ENCODE data around the gene CCL16.
"Not testable (repeated sequence)": the region's sequence is repeated elsewhere in the genome, so short reads cannot be mapped to it uniquely, and the experiment has no call there.

Gene CCL16

DNA sequence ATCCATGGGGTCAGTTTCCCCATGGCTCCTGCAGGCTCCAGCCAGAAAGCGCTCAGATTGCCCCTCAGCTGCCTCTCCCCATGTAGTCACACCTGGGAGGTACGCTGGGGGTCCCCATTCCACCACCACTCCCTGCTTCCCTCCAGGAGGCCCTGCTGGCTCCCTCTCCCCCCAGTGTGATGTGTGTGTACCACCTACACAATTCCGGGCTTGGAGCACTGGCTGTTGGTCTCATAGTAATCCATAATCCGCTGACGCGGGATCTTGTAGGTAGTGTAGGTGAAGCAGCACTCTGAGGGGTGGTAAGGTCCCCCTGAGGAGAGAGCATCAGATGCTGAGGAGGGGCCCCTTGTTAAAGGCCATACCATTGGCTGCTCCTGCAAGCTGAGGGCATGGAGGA is 2.8 kb upstream of the CCL16 start:
- no peak for DNase-seq (ENCODE audit: low read depth)

DNA sequence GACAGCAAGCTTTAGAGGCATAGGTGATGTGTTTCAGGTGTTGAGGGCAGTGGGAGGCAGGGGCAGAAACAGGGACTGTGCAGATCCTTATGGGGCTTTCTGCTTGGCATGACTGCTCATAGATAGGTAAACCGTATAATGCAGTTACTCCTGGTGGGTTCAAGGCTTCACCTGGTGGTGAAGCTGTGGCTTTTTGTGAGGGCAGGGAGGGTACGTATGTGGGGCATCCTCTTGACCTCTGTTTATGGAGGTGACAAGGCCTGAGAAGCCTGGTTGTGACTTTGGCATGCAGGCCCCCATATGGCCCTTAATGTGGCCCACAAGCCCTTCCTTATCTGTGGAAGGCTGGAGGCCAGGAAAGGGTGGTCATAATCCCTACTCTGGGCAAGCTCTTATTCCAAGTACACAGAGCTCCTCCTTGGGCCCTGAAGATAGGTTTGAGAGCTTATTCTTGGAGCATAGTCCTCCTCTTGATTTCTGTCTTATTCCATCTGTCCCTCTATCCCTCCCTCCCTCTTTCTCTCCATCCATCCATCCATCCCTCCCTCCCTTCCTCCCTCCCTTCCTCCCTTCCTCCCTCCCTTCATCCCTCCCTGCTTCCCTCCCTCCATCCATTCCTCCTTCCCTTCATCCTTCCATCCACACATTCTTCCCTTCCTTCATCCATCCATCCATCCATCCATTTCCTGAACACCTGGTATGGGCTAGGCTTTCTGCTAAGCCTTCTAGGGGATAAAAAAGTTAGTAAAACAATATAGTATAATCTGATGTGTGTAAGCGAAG is 1.3 kb upstream of the CCL16 start:
- no peak for DNase-seq (ENCODE audit: low read depth)

DNA sequence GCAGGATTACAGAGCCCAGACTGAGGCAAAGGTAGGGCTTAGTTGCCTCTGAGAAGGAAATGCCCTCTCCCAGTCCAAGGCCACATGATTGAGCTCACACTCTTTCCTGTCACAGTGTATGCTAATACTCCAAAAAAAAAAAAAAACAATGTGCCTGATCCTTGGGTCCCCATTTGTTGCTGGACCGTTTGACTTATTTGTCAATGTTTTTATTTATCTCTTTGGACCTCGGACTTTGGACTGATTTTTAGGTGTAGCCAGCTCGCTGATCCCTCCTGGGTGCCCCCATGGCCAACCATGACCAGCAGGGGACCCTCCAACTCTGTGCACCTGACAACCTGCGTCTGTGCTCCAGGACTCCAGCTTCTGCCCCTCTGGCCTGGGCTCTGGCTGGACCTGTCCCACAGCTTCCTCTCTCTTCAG is 622 bp upstream of the CCL16 start:
- no peak for DNase-seq (ENCODE audit: low read depth)

DNA sequence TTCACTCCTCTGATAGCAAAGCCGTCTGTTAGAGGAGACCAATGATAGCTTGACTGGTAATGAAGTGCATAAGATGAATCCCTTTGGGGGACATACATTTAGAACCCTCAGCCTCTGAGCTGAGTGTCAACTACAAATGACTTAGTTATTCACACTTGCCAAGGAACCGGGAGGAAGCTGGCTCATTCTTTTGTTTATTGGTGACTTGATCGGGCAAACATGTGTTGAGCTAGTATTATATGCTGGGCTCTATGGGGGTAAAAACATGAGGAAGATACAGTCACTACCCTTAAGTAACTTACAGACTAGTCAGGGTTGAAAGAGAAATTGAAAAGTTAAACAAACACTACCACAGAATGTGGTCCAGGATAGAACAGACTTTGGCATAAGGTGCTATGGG is 3.0 kb downstream of the CCL16 start:
- no peak for DNase-seq (ENCODE audit: low read depth)

DNA sequence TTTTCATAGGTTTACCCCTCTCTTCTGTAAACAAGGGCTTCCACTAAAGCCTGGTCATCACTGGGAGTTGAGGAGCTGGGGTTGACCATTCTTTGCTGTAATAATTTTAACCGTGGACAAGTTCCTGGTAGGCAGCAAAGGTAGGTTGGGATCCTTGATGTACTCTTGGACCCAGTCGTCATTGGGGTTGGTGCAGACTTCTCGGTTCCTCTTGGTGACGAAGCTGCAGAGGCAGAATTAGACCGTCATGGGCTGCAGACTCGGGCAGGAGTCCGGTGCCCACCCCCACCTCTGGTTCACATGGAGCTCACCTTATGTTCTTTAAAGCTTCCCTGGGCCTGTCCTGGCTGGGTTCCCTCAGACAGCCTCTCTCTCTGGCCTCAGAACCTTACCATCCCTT is 3.8 kb downstream of the CCL16 start:
- no peak for DNase-seq (ENCODE audit: low read depth)

DNA sequence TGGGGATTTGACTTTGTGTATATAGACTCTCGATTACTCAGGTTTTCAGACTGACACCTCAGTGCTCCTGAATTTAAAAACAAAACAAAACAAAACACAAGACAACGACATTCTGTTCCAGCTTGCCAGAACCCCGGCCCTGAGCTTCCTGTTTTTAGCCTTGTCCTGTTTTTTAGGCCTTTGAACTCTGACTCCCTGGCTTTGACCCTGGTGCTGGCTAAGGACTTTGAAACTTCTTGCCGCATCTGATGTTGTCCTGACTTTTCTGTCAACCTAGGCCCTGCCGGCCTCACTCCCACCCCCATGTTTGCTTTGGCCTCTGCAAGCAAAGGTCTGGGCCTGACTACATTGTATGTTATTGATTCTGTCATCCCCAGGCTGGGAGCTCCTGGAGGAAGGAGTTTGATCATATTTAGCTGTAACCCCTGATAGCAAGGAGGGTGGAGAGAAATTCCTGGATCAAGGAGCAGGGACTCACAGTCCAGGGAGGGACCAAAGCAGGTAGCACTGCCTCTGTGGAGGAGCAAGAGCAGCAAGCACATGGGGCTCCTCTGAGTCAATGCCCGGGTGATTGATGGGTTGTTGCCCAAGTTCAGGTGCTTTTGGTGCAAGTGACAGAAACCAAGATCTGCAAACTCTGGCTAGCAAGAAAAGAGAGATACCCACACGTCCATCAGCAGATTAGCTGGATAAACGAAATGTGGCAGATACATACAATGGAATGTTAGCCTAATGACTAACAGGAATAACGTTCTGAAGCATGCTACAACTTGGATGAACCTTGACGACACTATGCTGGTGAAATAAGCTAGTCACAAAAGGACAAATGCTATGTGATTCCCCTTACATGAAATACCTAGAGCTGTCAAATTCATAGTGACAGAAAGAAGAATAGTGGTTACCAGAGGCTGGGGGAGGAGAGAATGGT is 7.7 kb downstream of the CCL16 start:
- DNase-seq (ENCODE audit: low read depth), result peak; percentile 13

DNA sequence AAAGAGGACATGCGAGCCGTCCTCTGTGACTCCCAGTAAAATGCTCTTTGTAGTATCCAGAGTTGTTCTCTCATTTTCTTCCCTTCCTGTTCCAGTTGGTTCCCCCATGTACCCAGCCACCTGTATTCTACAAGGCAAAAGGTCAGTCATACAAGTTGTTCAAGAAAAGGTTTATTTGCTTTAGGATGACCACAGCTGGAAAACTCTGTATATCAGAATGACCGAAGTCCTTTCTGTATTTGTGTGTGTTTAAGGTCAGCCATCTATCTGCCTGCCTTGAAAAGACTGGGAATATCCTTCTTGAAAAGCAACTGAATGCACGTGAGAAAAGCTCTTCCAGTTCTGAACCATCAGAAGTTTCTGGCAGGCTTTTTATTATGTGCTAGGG is 8.4 kb downstream of the CCL16 start:
- no peak for DNase-seq (ENCODE audit: low read depth)

DNA sequence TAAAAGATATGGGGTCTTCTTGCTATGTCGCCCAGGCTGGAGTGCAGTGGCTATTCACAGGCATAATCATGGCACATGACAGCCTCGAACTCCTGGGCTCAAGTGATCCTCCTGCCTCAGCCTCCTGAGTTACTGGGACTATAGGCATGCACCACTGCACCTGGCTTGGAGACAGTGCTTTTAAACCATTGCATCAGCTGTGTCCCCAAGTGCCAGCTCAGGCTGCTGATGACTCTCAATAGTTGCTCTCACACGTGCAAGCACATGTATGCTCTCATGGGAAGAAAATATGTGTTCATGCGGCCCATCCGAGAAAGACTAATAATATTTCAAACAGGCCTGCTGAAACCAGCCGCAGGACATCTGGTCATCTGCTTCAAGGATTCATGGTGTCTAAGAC is 8.8 kb downstream of the CCL16 start:
- no peak for DNase-seq (ENCODE audit: low read depth)

DNA sequence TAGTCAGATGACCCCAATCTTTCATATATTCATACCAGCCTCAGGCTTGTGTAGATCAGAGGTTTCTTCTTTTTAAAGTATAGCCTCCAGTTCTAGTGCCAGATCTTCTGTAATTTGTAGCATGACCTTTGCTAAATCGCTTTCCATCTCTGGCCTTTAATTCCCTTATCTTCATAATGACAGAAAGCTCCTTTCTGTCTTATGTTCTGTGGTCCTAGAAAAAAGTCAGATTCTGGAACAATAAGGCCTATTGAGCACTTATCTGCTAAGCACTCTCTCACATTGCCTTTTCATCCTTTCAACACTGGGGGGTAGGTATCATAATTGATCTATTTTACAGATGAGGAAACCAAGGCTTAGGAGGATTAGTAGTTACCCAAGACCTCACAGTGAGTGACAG is 9.2 kb downstream of the CCL16 start:
- no peak for DNase-seq (ENCODE audit: low read depth)

DNA sequence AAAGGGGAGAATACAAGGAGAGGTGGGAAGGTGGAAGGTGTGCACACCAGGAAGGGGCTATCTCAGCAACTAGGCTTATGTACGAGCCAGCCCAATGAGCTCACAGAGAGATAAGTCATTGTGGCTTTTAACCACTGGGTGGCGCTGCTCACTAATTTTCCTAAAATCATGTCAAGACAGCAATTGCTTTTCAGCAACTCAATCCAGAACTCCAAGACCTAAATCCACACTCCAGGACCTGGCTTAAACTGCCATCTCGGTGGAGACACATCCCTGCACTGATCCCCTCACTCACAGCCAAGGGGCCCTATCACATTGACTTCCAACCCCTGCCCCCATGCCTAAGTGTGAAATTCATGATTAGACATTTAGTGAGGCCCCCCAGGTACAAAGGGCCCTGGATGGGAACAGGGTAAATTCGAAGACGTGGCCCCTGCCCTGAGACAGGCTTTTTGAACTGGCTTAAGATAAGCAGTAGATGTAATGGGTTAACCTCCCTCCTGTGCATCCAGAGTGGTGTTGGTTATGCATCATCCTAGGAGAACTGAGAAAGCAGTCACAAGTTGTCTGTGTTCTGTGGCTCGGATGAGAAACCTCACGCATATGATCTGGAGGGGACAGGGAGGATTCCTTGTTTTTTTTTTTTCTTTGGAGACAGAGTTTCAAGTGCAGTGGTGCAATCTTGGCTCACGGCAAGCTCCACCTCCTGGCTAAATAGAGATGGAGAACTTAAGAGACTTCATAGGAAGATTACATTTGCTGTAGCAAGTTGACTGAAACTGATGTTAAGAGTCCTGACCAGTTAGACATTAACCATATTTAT is 11.5 kb downstream of the CCL16 start:
- DNase-seq (ENCODE audit: low read depth), result peak; percentile 66

DNA sequence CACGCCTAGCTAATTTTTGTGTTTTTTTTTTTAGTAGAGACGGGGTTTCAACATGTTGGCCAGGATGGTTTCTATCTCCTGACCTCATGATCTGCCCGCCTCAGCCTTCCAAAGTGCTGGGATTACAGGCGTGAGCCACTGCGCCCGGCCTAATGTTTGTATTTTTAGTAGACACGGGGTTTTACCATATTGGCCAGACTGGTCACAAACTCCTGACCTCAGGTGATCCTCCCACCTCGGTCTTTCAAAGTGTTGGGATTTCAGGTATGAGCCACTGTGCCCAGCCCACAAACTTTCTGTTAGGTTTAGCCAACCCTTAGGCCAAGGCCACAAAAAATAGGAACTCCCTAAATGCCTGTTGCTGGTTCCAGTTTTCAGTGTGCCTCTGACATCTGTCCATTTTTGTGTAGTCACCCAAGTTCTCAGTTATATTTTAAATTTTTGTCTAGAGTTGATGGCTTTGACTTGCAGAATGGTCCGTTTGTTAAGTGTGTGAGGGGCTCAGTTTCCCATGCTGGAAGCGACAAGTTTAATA is 12.7 kb downstream of the CCL16 start:
- no peak for DNase-seq (ENCODE audit: low read depth)

DNA sequence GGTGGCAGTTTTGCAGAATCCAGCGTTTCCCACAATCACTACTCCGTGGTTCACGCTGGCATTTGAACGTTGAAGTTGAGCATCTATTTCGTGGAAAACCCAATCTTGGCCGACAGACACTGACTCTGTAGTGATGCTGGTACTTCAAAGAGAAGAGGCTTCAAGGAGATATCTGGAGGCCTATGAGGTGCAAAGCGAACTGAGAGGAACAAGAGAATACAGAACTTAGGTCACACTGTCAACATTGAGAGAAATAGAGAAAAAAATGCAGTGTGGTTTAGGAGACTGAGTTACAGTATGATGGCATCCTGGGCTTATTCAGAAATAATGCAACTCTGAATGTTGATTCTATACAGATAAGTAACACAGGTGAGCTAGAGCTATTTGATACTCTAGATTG is 16.0 kb downstream of the CCL16 start:
- DNase-seq (ENCODE audit: low read depth), result no peak

DNA sequence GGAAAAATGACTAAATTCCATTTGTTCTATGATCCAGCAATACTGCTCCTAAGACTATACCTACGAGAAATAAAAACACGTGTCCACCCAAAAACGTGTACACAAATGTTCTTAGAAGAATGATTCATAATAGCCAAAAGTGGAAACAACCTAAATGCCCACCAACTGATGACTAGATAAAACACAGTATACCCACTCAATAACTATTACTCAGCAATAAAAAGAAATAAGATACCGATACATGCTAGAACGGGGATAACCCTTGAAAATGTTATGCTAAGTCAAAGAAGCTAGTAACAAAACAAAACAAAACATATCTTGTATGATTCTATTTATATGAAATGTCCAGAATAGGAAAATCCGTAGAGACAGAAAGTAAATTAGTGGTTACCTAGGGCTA is 17.6 kb downstream of the CCL16 start:
- no peak for DNase-seq (ENCODE audit: low read depth)

DNA sequence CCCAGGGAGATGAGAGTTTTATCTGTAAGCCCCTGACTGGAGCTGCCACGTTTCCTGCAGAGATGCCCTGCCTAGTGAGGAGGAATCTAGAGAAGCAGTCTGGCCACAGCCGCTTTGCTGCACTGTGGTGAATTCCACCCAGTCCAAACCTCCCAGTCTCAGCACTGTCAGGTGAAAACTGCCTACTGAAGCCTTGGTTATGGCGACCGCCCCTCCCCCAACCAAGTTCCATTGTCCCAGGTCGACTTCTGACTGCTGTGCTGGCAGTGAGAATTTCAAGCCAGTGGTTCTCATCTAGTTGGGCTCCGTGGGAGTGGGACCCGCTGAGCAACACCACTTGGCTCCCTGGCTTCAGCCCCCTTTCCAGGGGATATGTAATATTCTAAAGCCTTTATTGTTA is 27.6 kb downstream of the CCL16 start:
- no peak for DNase-seq (ENCODE audit: low read depth)

DNA sequence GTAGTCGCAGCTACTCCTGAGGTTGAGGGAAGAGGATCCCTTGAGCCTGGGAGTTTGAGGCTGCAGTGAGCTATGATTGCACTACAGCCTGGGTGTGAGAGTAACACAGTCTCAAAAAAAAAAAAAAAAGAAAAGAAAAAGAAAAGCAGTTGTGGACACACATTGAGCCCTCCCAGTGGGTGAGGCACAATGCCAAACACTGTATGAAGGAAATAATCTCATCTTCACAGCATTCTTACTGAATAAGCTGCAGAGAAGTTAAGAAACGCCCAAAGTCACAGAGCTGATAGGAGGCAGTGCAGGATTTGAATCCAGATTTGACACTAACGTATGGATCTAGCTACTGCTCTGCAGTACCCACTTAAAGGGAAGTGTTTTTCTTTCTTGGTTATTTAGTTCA is 31.9 kb downstream of the CCL16 start:
- no peak for DNase-seq (ENCODE audit: low read depth)

DNA sequence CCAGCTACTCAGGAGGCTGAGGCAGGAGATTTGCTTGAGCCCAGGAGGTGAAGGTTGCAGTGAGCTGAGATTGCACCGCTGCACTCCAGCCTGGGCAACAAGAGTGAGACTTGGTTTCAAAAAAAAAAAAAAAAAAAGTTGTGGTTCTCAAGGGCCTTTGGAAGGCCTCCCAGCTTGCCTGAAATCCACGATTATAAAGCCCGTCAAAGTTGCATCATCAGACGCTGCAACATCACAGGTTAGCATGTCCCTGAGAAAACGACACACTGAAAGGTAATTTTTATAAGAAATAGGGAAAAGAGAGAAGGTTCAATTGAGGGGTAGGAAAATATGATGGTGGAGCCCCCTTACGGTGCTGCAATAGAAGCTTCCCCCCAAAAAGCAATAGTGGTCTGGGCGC is 33.2 kb downstream of the CCL16 start:
- DNase-seq (ENCODE audit: low read depth), result no peak

DNA sequence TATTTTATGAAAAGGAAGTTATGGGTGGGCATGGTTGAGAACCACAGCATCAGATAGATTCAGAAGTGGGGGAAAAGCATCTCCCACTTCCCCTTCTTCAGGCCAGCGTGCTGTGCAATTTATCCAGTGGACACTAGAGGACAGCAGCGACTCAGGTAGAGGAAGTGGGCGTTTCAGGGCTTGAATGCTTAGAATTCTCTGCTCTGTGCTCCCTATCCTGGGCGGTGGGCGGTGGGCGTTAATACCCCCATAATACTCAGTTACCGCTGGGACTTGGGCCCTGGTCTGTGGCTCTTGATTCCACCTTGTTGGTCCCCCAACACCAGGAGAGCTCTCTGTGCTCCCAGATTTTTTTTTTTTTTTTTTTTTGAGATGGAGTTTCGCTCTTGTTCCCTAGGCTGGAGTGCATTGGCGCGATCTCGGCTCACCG is 34.1 kb downstream of the CCL16 start:
- DNase-seq (ENCODE audit: low read depth), result peak; percentile 18

DNA sequence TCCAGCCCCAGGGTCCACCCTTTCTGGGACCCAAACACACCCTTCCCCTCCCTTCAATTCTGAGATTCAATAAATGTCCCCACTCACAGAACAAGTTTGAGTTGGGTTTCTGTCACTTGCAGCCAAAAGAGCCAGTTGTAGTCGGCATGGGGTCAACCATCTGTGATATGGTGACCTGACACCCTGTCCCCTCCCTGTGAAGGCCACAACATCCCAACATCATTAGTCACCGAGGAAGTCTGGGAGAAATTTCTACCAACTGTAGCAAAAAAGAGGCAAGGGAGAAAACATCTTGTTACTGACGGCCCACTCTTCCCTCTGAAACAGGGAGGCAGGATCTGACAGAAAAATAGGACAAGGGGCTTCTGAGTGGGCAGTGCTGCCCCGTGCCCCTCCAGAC is 37.1 kb downstream of the CCL16 start:
- DNase-seq (ENCODE audit: low read depth), result no peak

DNA sequence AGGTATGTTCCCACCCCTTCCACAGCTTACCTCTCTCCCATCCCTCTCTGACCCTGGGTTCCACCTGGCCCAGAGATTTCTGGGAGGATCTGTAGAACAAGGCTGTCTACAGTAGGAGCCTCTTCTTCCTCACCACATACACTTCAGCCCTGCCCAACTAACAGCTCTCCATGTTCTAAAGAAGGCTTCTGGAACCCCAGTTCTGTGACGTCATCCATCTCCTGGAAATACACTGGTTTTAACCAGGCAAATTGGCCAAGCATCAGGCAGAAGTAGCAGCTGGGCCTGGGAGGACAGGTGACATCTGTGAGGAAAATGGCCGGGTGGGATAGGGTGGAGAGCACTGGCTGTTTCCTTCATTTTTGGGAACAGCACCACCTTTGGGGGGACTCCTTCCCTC is 37.8 kb downstream of the CCL16 start, which contains the start of gene LYZL6:
Gene LYZL6, minus strand, starts transcription at position 177 of the 400 bp plus-strand sequence. CDS start 4,357 bp downstream, outside the sequence.
- DNase-seq (ENCODE audit: low read depth), result no peak

DNA sequence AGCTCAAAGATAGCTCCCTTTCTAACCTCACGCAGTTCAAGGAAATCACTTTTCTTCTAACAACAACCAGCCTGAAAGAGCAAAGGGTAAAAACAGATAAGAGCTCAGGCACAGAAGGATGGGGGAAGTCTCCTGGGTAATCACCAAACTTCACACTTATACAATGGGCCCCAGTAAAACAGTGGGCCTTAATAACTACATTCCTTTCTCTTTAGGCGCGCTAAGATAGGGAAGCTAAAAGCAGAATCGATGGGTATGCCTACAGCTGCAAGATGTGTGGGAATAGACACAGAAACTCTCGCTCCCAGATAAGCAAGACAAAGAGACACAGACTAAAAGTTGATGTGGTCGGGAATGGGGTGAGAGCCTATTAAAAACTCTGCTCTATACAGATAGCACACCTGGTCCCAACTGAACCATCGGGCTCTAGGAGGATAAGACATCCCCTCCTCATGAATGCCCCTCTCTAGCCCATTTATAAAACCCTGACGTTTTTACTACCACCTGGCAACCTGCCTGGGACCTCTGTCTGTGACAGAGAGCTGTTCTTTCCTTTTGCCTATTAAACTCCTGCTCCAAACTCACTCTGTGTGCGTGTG is 38.6 kb downstream of the CCL16 start:
- DNase-seq (ENCODE audit: low read depth), result no peak

DNA sequence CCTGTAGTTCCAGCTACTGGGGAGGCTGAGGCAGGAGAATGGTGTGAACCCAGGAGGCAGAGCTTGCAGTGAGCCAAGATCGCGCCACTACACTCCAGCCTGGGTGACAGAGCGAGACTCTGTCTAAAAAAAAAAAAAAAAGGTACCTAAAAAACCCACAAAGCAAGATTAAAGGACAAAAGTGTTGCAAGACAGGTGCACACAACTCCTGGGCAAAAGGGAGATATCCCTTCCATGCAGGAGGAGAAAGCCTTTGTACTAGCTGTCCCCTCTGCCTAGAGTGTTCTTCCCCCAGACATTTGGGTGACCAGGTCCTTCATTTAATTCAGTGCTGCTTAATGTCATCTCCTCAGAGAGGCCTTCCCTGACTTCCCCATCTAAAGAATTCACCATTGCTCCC is 42.8 kb downstream of the CCL16 start:
- not testable (repeated sequence) for DNase-seq (ENCODE audit: low read depth)

DNA sequence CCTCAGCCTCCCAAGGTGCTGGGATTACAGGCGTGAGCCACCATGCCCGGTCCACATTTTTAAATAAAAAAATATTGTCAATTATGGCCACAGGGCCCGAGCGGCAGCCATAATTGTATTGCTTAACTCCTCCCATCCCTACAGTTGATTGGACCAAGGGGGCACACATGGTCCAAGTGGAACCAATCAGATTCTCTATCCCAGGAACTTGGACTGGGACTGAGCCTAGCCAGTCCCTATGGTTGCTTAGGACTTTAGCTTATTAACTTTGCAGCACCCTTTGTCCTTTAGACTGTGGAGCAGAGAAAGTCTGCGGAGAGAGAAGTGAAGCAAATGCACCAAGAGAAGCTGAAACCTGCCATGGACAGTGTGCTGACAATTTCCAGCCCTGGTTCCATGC is 45.2 kb downstream of the CCL16 start:
- no peak for DNase-seq (ENCODE audit: low read depth)

Measured in amniotic epithelial cell (primary cell).